HepG2 (cell line): ENCODE measurements around the gene DMRTA2. TPM values are rescaled to one million over a fixed set of nuclear protein-coding genes. Genes with fewer than 3 reads are reported as not detected.

Source experiments
- ATAC-seq: fragments of 200-7000 bp; cut with Tn5 transposase; 3 replicates; pipeline ENCODE4 v1.9.1; 2020; ENCODE audit warnings: mild to moderate bottlenecking, moderate library complexity
- BruUV-seq: library from RNA; stranded (reverse); fragments of 400-500 nt; replicated peaks from 2 replicates; lab custom pipeline; 2021; lab: Mats Ljungman, UMichigan
- CTCF ChIA-PET: fragments of 300-600 bp; formaldehyde crosslinking; extraction: SDS; loops from one replicate; lab custom pipeline; 2021; ENCODE audit warnings: low total read pairs, inconsistent platforms, low intra/inter-chr PET ratio; lab: Yijun Ruan, JAX
- POLR2A ChIA-PET: fragments of 350-600 bp; sonication (Branson Sonifier 250); formaldehyde crosslinking; loops from one replicate; lab custom pipeline; 2020; ENCODE audit warnings: antibody characterized with exemption, inconsistent platforms; lab: Yijun Ruan, JAX
- DNase-seq: peaks from one replicate; pipeline ENCODE4 v3.0.0-alpha.2; 2015; ENCODE audit warnings: low spot score
- FAIRE-seq: peaks from 3 replicates; lab custom pipeline; 2011; peaks lifted over from hg19 to GRCh38; lab: Jason Lieb, UNC
- H2AFZ ChIP-seq: one replicate; pipeline ENCODE4 v1.6.1; 2011; ENCODE audit warnings: low read length, inconsistent platforms
- H3K27ac ChIP-seq: fragments of 300-600 bp; 3 replicates; pipeline ENCODE4 v1.8.0; 2011; ENCODE audit warnings: mixed run types, mild to moderate bottlenecking, mixed read lengths, low read length, inconsistent platforms; ENCODE audit not compliant: insufficient read depth; ENCODE audit errors: extremely low read length
- H3K27me3 ChIP-seq, 2 experiments: fragments of 200-600 bp in 1 of 2; 2 replicates in 1 of 2; 3 replicates in 1 of 2; pipeline versions ENCODE4 v1.6.0 to v1.8.0; 2011; ENCODE audit warnings: low read length in 2 of 2, mild to moderate bottlenecking in 2 of 2, moderate library complexity in 2 of 2, inconsistent platforms in 1 of 2; ENCODE audit not compliant: insufficient read depth in 2 of 2, control insufficient read depth in 1 of 2
- H3K36me3 ChIP-seq, 2 experiments: fragments of 200-600 bp in 1 of 2; replicated peaks in 1 of 2; 2 replicates in 1 of 2; 3 replicates in 1 of 2; pipeline versions ENCODE4 v1.5.1 to v1.8.0; 2011; ENCODE audit warnings: low read length in 2 of 2, inconsistent platforms in 1 of 2; ENCODE audit not compliant: insufficient read depth in 2 of 2, control insufficient read depth in 1 of 2
- H3K4me1 ChIP-seq: 2 replicates; pipeline ENCODE4 v1.5.1; 2012; ENCODE audit warnings: low read length, inconsistent platforms; ENCODE audit not compliant: insufficient read depth
- H3K4me2 ChIP-seq: 2 replicates; pipeline ENCODE4 v1.6.0; 2011; ENCODE audit warnings: low read depth, low read length, inconsistent platforms
- H3K4me3 ChIP-seq, 3 experiments: fragments of 200-600 bp in 1 of 3; sonication (generic), shearing (Covaris generic) in 1 of 3; replicated peaks in 1 of 3; 2 replicates each; pipeline ENCODE4 v1.5.1; 2011 to 2016; ENCODE audit warnings: low read length in 3 of 3, inconsistent platforms in 2 of 3, low read depth in 2 of 3, mild to moderate bottlenecking in 2 of 3, control low read depth in 1 of 3, mixed read lengths in 1 of 3; ENCODE audit not compliant: insufficient read depth in 1 of 3
- H3K79me2 ChIP-seq: one replicate; pipeline ENCODE4 v1.6.1; 2011; ENCODE audit warnings: low read length, inconsistent platforms; ENCODE audit not compliant: insufficient read depth
- H3K9ac ChIP-seq: 2 replicates; pipeline ENCODE4 v1.6.0; 2011; ENCODE audit warnings: mild to moderate bottlenecking, low read depth, low read length, inconsistent platforms; ENCODE audit not compliant: insufficient read depth
- H3K9me3 ChIP-seq: 2 replicates; pipeline ENCODE4 v1.5.1; 2012; ENCODE audit warnings: mild to moderate bottlenecking, low read length
- H4K20me1 ChIP-seq: 2 replicates; pipeline ENCODE4 v1.6.0; 2011; ENCODE audit warnings: inconsistent platforms, mild to moderate bottlenecking, low read length, moderate library complexity; ENCODE audit not compliant: insufficient read depth
- E2F2 ChIP-seq: sonication (generic); formaldehyde crosslinking; IDR thresholded peaks from 2 replicates; pipeline ENCODE4 v1.4.0; 2020; ENCODE audit warnings: missing genetic modification reagents, borderline replicate concordance
- HNRNPK ChIP-seq: fragments of 200-400 bp; formaldehyde crosslinking; IDR thresholded peaks from 2 replicates; pipeline ENCODE4 v1.6.1; 2018; ENCODE audit warnings: low read length, low read depth, moderate library complexity, mild to moderate bottlenecking; ENCODE audit not compliant: poor library complexity, severe bottlenecking
- THYN1 ChIP-seq: sonication (generic); formaldehyde crosslinking; IDR thresholded peaks from 2 replicates; pipeline ENCODE4 v1.8.1; 2023; ENCODE audit warnings: low read depth, mild to moderate bottlenecking, moderate library complexity, missing genetic modification reagents, borderline replicate concordance
- ZFP36 ChIP-seq: fragments of 150-350 bp; IDR thresholded peaks from 2 replicates; pipeline ENCODE4 v1.6.1; 2018; ENCODE audit warnings: borderline replicate concordance, low read length, low read depth; ENCODE audit not compliant: partially characterized antibody
- WGBS: methylation state at CpG from one replicate; pipeline ENCODE4 v1.1.6; 2017; ENCODE audit warnings: low lambda C conversion rate; 5-methylcytosine and 5-hydroxymethylcytosine counted together
- in situ Hi-C: cut with HindIII; loops from 2 replicates; pipeline ENCODE4 v1.10.0; 2017; ENCODE audit warnings: low pct_unique_long_range_greater_than_20kb; ENCODE audit not compliant: extremely low pct_ligation_motif_present
- intact Hi-C: fragments of 100-400 bp; cut with micrococcal nuclease; formaldehyde crosslinking; loops from one replicate; pipeline ENCODE4 v1.10.0; 2022; ENCODE audit not compliant: unreplicated experiment
- polyA plus RNA-seq, 8 experiments: library from polyadenylated mRNA; depleted of rRNA in 3 of 8; stranded (reverse) in 7 of 8; unstranded in 1 of 8; fragments of >200 nt; fragmentation: Illumina TruSeq in 4 of 8; extraction: Trizol in 4 of 8; gene quantifications; 2 replicates each; pipeline versions ENCODE4 v1.2.1 to v1.2.3, GENCODE V29; 2011 to 2016; ENCODE audit warnings: low read depth in 4 of 8, missing spikeins in 1 of 8, mixed read lengths in 1 of 8; ENCODE audit not compliant: insufficient read depth in 1 of 8
- total RNA-seq, 5 experiments: library from RNA; depleted of rRNA; stranded (reverse); fragments of >200 nt; fragmentation: Illumina TruSeq; extraction: Trizol; gene quantifications; 2 replicates each; pipeline ENCODE4 v1.2.3, GENCODE V29; 2016; ENCODE audit warnings: low read depth in 1 of 5
- TF ChIP-seq, protein P1 (sequence below): sonication (generic); formaldehyde crosslinking; conservative IDR thresholded peaks from 2 replicates; pipeline ENCODE4 v1.4.0; 2020; ENCODE audit warnings: missing genetic modification reagents

Gene DMRTA2
- total and polyA plus RNA-seq, 2 of the 13 experiments (the other 11 are each of a cell fraction or from before 2014, with no cell fraction given), result not detected

DNA sequence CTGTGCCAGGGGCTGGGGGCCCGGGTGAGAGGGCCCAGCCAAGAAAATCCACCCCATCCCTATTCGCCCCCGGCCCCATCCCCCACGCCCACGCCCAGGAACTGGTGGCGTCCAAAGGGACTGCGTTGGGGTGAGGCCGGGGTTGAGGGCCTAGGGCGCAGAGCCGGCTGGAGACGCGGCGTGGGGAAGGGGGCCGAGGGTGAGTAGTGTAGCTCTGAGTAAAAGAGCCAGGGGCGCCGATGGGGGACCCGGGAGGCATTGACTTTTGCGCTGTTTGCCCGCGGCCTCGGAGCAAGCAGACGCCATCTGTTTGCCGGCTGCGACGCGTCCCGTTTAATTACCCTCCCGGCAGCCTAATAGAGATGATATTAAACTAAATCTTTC lies 3.5 kb upstream of the DMRTA2 start:
- in situ Hi-C loops, result no loop called here
- ATAC-seq (no peak), DNase-seq (no peak), FAIRE-seq (no peak)
- no peaks in the 10 kb centered on the region for H3K9me3 ChIP-seq
- H3K36me3 ChIP-seq, result no peaks in the 10 kb centered on the region; a peak in 1 of 5 replicates
- H3K27ac ChIP-seq, result no peak overlapping the region
- intact Hi-C loops, result no loop called here
- ChIA-PET CTCF (no interaction called here), POLR2A (no interaction called here)
- no peaks in the 10 kb centered on the region for H3K79me2 ChIP-seq
- H3K9ac ChIP-seq, result no peak overlapping the region
- no peak overlapping the region for H3K4me2 ChIP-seq
- TF ChIP-seq, protein P1, sequence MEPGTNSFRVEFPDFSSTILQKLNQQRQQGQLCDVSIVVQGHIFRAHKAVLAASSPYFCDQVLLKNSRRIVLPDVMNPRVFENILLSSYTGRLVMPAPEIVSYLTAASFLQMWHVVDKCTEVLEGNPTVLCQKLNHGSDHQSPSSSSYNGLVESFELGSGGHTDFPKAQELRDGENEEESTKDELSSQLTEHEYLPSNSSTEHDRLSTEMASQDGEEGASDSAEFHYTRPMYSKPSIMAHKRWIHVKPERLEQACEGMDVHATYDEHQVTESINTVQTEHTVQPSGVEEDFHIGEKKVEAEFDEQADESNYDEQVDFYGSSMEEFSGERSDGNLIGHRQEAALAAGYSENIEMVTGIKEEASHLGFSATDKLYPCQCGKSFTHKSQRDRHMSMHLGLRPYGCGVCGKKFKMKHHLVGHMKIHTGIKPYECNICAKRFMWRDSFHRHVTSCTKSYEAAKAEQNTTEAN (CRISPR knock-in tag), result no peak
- no peak for TF ChIP-seq THYN1 (CRISPR knock-in tag)
- no peak for TF ChIP-seq ZFP36
- TF ChIP-seq E2F2 (CRISPR knock-in tag), result no peak
- no peak for TF ChIP-seq HNRNPK
- no peaks in the 10 kb centered on the region for H4K20me1 ChIP-seq
- no peak overlapping the region for H3K4me3 ChIP-seq
- BruUV-seq, result no TSS peak
- WGBS, result 36% methylated on average over 15 of the region's 28 CpGs
- H3K27me3 ChIP-seq, result peaks cover 13 to 83% of the 10 kb centered on the region in 2 experiments
- peaks cover 14% of the 10 kb centered on the region; the same call in 1 of the 2 replicates for H3K4me1 ChIP-seq
- H2AFZ ChIP-seq, result no peak overlapping the region
